Glomerular endothelial cell (primary cell): Measurements from ENCODE around the gene METTL23. TPM values are rescaled to one million over a fixed set of nuclear protein-coding genes. Genes with fewer than 3 reads are reported as not detected.
"Not testable (repeated sequence)": the region's sequence is repeated elsewhere in the genome, so short reads cannot be mapped to it uniquely, and the experiment has no call there.

ENCODE experiments used
- DNase-seq: peaks from one replicate; pipeline ENCODE4 v3.0.0-alpha.2; 2011; ENCODE audit warnings: low read depth, low spot score; ENCODE audit errors: extremely low read depth
- total RNA-seq: library from RNA; depleted of rRNA; stranded (reverse); fragments of >200 nt; gene quantifications from 2 replicates; pipeline ENCODE4 v1.2.3, GENCODE V29; 2015

The METTL23 gene
- total RNA-seq, 1 donor from 2014 or later: 23.8 TPM

DNA sequence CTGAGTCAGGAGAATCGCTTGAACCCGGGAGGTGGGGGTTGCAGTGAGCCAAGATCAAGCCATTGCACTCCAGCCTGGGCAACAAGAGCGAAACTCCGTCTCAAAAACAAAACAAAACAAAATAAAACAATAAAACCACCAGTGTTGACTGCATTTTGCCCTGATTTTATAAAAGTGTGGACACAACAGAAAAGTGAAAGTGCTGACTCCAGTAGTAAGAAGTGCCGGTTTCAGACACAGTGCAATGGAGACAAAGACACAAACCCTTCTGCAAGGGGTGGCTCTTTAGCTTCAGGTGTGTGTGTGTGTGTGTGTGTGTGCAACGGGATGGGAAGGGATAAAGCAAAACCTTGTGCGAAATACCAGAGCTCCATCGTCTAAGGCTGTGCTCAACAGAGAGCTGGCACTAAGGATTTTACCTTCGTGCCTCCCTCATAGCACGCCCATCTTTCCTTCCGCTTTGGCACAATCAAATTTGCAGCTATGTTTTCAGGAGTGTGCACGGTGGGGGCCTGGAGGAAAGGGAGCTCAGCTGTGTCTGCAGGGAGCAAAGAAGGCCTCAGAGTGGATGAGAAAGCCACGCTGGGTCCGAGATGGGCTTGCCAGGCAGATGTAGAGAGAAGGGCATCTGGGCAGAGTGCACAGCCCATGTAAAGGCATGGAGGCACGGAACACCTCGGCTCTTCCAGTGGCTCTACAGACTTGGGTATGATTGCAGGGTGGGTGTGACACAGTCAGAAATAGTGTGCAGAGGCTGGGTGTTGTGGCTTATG is 31.4 kb upstream of the METTL23 start:
- DNase-seq: no peak

DNA sequence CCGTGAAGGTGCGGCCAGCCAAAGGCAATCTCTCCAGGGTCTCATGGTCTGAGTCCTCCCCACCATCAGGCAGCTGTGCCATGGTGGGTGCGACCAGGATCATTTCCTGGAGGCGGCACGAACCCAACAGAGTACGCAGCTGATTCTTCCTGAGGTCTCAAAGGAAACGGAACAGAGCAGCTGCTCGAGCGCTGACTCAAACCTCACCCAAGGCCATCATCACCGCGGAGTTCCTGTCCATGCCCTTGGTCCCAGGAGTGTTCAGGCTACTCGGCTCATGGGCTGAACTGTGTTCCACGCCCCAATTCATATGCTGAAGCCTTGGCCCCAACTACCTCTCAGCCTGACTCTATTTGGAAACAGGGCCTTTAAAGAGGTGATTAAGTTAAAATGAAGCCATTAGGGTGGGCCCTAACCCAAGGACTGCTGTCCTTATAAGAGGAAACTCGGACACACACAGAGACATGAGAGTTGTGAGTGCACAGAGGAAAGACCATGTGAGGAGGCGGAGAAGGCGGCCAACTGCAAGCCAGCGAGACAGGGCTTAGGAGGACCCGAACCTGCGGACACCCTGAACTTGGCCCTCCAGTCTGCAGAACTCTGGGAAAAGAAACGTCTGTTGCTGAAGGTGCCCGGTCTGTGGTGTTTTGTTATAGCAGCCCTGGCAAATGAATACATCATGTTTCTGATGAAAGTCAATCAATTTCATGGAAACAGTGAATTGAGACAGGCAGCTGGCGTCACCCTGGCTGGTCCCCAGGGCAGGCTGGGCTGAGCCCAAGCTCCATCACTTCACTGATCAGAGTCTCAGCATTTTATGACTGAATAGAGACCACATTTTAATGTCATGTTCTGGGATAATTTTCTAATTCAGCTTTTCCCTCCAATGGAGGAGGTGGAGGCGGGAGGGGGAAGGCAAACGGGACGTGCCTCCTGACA is 29.6 kb upstream of the METTL23 start:
- no peak for DNase-seq

DNA sequence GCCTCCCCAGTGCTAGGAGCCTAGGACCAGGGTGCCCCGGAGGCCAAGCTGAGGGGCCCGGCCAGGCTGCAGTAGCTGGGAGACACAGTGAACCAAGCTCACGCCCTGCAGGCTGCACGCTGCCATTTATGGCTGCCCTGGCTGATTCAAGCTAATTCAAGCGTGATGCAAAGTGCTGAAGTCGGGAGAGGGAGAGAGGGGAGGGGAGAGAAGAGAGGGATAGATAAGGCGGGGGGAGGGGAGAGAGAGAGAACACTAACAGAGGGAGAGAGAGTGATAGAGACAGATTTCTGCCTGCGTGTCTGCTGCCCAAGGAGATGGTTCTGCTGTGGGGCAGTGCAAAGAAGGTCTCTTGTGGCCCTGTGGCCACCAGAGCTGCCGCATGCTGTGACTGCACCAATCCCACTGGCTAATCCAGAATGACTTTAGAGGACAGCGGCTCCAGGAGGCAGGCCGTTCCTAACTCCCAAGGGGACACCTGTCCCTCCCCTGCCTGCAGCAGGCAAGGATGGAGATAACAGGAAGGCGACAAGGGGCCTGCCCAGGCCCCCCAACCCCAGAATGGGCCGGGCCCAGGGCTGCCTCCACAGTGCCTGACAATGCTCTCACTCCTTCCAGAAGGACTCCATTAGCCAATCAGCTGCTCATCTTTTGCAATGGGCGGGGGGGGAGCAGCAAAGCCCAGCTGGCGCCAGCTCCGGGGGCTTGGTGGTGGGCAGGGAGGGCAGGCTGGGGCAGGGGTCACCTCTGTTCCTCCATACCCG is 28.8 kb upstream of the METTL23 start:
- DNase-seq: no peak

DNA sequence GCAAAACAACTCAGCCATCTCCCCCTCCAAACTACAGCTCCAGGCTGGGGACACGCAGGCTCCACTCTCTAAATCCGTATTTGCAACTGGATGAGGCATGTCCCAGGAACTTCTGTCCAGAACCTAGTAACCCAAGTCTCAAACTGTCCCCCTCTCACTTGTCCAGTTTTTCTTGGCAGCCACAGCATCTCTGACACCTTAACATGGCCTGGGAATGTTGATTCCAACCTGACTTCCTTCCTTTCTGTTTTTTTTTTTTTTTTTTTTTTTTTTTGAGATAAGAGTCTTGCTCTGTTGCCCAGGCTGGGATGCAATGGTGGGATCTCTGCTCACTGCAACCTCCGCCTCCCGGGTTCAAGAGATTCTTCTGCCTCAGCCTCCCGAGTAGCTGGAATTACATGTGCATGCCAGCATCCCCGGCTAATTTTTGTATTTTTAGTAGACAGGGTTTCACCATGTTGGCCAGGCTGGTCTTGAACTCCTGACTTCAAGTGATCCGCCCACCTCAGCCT is 28.1 kb upstream of the METTL23 start:
- DNase-seq: not testable (repeated sequence)

DNA sequence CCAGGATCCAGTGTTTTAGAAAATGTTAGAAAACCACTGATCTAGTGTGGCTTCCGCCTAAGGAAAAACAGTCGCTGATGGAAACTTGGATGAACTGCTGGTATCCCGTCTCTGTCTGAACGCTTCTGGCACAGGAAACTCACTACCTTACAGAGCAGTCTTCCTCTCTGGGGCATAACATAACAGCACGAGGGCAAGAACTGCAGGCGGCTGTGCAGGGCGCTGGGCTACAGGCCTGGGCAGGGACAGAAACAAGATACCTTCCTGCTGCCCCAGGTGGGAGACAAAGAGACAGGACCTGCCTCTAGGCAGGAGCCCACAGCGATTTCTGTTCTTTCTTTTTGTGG is 26.4 kb upstream of the METTL23 start:
- no peak for DNase-seq

DNA sequence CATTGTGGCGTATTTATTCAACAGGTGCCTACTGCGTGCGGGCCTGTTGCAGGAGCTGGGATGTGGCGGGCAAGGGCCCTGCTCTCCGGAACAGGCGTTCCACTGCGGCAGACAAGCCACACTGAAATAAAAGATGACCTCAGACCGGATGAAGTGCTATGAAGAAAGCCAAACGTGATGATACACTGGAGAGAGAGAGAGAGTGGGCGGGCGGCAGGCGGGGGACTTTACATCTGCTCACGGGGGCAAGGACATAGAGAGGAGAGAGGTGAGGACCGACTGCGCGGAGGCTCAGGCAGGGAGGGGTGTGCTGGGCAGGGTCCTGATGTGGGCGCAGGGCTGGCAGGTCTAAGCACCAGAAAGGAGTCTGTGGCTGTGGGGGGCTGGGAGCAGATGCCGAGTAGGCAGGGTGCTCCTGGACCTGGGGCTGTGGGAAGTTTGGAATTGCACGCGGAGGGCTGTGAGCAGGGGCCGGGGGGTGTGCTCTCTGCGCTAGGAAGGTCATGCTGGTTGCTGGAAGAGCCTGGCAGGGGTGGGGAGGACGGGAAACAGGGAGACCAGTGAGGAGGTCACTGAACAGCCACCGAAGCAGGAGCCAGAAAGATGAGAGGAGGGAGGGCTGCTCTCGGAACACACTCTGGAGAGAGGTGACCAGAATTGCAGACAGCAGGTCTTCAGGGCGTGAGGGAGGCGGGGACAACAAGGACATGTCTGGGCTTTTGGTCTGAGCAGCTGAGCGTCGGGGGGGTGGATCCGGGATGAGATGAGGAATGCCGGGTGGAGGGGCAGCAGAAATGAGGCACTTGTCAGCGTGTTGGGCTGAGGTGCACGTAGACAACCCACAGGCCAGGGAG is 25.8 kb upstream of the METTL23 start:
- no peak for DNase-seq

DNA sequence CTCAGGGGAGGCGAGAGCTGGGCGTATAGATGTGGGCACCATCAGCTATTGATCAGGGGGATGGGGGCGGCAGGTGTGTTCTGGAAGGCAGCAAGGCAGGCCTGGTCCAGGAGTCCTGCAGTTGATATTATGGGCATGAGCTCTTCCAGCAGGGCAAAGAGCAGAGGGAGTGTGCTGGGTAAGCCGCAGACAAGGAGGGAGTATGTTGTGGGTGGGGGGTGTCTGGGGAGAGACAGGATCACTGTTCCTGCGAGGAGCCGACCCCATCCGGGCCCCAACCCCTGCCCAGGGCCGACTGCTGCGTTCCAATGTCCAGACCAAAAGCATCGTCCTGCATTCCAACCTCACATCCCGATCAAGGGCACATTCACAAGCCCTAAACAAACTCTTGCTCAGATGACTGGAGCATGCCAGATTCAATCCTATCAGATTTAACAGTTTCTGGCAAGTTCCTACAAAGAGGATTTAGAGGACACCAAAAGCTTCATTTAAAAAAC is 25.1 kb upstream of the METTL23 start:
- DNase-seq: no peak

DNA sequence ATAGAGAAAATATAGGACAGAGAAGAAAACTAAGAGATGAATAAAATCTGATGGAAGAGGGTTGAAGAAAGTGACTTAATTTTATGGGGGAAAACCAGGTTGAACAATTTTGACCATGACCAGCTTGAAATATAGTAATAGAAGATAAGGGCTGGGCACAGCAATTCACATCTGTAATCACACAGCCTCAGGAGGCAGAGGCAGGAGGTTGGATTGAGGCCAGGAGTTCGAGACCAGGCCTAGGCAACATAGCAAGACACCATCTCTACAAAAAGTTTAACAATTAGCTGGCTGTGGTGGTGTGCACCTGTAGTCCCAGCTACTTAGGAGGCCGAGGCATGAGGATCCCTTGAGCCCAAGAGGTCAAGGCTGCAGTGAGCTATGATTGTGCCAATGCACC is 24.6 kb upstream of the METTL23 start:
- DNase-seq: no peak

DNA sequence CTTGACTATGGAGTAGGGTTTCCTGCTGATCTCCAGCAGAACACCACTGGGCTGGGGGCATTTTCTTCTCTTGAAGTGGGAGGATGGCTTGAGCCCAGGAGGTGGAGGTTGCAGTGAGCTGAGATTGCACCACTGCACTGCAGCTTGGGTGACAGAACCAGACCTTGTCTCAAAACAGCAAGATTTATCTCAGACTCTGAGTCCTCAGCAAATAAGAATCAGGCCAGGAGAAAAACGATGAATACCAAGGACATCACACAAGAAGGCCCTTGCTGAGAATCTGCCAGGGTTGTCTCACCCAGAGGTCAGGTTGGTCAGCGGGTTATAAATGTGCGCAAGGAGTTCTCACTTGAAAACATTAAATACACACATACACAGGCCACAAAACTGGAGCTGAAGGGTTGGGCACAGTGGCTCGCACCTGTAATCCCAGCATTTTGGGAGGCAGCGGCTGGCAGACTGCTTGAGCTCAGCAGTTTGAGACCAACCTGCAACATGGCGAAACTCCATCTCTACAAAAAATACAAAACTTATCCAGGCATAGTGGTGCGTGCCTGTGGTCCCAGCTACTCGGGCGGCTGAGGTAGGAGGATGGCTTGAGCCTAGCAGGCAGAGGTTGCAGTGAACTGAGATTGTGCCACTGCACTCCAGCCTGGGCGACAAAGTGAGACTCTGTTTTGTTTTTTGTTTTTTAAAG is 23.6 kb upstream of the METTL23 start:
- DNase-seq: no peak

DNA sequence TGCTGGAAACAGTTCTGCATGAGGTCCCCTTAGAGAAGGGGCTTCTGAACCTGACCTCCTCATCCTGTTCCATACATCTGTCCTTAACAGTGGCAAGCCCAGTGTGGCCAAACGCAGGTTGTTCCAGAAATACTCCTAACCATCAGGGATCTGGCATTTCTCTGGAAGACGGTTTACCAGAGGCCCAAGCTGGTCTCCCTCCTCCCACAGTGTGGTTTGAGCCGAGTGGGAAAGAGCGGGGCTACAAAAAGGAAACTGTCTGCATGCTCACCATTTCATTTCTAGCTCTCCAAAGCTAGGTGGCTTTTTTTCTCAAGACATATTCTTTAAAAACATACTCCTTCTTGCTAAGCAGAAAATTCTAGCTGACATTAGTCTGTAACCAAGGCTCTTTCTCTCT is 21.8 kb upstream of the METTL23 start:
- no peak for DNase-seq

DNA sequence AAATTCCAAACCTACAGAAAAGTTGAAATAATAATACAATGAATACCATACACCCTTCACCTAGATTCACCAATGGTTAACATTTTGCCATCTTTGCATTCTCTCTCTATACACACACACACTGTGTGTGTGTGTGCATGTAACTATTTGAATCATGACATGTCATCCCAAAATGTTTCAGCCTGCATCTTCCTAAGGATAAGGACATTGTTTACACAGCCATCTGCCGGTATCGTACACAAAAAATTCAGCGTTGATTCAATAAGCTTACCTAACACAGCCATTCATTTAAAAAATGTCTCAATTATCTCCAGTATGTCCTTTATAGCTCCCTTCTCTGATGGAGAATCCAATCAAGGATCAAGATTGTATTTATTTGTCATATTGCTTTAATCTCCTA is 19.8 kb upstream of the METTL23 start:
- DNase-seq: no peak

DNA sequence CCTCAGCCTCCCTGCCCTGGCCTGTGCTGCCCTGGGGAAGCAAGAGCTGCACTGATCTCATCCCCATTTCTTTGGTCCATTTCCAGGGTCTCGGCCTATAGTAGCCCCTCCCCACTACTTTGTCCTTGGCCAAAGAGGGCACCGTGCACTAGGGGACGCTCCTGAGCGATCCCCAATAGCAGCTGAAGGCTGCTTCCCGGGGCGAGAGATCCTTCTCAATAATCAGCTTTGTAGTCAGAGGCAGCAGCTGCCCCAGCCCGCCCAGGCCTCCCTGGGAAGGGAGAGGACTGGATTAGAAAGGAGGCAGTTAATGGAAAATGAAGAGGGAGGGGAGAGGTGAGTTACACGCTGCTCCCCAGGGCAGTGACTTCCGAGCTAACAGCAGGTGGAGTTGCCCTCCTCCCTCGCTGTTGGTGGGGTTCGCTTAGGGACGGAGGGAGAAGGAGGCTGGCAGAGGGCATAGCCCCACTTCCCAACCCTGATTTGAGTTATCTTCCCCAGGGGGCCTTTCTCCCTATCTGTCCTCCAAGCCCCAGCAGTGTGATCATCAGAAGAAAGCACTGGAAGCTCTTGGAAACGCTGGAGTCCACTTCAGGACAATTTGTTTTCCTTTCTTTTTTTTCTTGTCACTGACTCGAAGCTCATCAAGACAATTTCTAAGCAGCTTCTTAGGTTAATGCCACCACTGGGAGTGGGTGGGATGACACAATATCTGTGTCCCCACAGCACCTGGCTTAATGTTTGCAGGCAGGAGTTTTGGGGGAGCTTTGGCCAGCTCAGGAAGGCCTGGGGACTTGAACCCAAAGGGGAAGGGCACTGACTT is 18.4 kb upstream of the METTL23 start:
- no peak for DNase-seq

DNA sequence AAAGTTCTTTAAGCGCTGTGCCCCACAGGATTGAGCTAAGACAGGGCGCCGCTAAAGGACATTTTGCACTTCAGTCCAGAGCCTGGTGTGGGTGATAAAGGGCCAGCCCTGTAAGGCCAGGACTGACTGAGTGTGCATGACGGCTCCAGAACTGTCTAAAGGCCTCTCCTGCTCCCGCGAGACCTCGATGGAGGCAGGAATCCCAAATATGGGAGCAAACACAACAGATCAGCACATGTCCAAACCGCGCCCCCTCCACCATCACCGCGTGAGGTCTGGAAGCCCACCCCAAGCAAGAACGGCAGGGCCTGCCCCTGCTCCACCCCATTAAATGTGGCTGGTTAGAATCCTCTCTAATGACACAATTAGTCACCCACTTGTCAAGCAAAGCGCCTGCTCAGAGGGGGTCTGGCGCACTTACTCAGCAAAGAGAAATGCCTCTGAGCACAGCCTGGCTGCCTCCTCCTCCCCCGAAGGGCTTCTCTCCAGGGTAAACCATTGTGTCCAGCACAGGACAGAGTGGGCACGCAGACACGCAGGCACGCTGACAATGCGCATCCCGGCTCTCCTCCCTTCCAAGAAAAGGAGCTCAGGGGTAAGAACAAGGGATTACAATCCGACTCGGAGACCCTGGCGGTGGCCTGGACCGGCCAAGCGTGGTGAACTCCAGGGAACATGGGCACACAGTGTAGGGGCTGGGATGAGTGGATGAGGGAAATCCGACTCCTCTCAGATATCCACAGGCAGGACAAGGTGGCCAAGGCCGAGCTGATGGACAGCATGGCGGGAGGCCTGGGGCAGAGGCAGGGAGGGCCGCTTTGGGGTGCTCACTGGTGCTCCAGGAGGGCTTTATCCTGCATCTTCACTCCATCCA is 17.3 kb upstream of the METTL23 start:
- no peak for DNase-seq

DNA sequence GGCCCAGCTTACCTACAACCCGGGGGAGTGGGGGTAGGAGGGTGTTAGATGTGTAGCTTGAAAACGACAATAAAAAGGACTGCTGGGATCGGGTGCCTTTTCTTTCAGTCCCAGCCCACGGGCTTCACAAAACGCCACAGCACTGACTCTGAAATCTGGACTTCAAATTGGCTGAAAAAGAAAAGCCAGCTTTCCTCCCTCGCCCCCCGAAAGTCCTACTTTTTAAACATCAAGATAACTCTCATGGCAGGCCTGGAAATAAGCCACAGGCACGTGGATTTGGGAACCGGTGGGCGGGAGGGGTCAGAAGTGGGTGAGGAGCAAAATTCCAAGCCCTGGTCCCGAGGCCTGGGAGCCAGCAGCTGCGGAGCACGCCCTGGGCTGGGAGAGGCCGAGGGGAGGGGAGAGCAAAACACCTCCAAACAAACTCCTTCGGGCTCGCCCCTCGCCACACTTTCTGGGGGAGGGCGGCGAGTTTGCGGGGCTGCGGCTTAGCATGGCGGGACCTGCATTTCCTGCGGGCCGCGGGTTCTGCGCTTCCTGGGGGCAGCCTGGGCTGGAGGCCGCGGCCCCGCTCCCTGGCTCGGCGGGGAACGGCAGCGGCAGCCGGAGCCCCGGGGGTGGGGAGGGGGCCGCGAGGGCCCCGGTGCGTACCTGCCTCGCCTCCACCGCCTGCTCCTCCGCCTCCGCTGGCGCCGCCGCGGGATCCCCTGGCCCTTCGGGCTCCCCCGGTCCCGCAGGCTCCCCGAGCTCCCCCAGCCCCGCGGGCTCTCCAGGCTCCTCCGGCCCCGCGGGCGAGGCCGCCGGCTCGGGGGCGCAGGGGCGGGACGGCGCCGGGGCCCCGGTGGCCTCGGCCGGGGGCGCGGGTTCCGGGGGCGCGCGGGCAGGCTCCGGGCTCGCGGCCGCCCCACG is 16.4 kb upstream of the METTL23 start:
- not testable (repeated sequence) for DNase-seq

DNA sequence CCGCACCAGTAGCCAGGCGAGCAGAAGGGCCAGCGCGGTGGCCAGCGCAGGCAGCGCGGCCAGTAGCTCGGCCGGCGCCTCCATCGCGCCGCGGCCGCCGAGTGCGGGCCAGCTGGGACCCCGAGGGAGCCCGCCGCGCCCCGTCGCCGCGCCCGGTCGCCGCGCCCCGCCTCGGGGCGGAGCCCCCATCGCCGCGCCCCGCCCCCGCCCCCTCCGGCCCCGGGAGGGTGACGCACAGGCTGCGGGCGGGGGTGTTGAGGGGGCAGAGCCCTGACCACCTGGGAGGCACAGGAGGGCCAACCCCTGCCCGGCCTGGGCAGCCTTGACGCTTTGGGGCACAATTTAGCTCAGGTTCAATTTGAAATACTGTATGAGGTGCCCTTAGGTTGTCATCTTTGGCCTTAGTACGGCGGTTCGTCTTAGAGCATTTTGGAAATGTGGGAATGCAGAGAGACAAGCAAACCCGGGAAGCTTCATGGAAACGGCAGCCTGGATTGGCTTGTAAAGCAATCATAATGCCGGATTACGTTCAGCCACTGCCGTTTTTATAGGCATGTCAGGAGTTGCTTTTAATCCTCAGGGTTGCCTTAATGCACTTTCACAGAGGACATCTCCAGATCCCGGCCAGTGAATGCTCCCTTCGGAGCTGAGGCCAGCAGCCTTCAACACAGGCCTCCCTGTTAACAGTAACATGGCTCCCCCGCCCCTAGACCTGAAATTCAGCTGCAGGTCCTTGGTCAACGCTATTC is 15.6 kb upstream of the METTL23 start, which contains the start of gene MXRA7:
Gene MXRA7, minus strand, starts transcription at position 103 of the 749 bp plus-strand sequence. Its CDS starts 19 bp downstream, at position 84.
- no peak for DNase-seq

DNA sequence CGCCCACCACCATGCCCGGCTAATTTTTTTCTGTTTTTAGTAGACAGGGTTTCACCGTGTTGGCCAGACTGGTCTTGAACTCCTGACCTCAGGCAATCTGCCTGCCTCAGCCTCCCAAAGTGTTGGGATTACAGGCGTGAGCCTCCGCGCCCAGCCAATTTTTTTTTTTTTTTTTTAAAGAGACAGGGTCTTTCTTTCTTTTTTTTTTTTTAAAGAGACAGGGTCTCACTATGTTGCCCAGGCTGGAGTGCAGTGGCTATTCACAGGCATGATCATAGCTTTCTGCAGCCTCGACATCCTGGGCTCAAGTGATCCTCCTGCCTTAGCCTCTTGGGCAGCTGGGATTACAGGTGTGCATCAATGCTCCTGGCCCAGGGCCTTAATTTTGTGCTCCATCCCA is 14.3 kb upstream of the METTL23 start:
- not testable (repeated sequence) for DNase-seq
